GM19372 (cell line): ENCODE results near the gene ARPIN.

Experiments used
- ATAC-seq: cut with Tn5 transposase; IDR thresholded peaks from one replicate; pipeline ENCODE4 v1.9.1; 2021; ENCODE audit warnings: mild to moderate bottlenecking, low read depth, moderate library complexity; ENCODE audit not compliant: unreplicated experiment

ARPIN gene

GRCh38 chr15:89847101-89847500 lies 65.7 kb downstream of the ARPIN start:
- no peak for ATAC-seq

GRCh38 chr15:89845305-89845893 lies 67.4 kb downstream of the ARPIN start:
- ATAC-seq = no peak
